Inflammatory macrophage treated with lipopolysaccharide for 4 hours (primary cell): Measurements from ENCODE around the gene KMT2B.
"Not testable (repeated sequence)": the region's sequence is repeated elsewhere in the genome, so short reads cannot be mapped to it uniquely, and the experiment has no call there.

Experiments
- DNase-seq: peaks from one replicate; pipeline ENCODE4 v3.0.0-alpha.2; 2020

Gene KMT2B

GRCh38 chr19:35757749-35758608 is 40.2 kb downstream of the KMT2B start, which contains the start of gene PROSER3:
Gene PROSER3, plus strand, starts transcription at chr19:35758176. Its CDS starts 40 bp downstream, at chr19:35758216.
- DNase-seq = peak; percentile 99

GRCh38 chr19:35759697-35760096 is 41.9 kb downstream of the KMT2B start:
- DNase-seq = no peak

GRCh38 chr19:35760711-35761349 is 43.0 kb downstream of the KMT2B start:
- DNase-seq = no peak

GRCh38 chr19:35764432-35765315 is 46.9 kb downstream of the KMT2B start:
- DNase-seq = no peak

GRCh38 chr19:35766571-35767104 is 48.8 kb downstream of the KMT2B start:
- no peak for DNase-seq

GRCh38 chr19:35767288-35768081 is 49.7 kb downstream of the KMT2B start:
- DNase-seq = no peak

- no peak for DNase-seq
These were observed 50.2 kb downstream of the KMT2B start for GRCh38 chr19:35768082-35768421.

GRCh38 chr19:35772362-35772761 is 54.6 kb downstream of the KMT2B start:
- not testable (repeated sequence) for DNase-seq

- peak; percentile 42 for DNase-seq
These were observed 55.4 kb downstream of the KMT2B start for GRCh38 chr19:35773020-35773806.

- DNase-seq = no peak
These were observed 56.7 kb downstream of the KMT2B start for GRCh38 chr19:35774274-35775045.

GRCh38 chr19:35775046-35775297 is 57.2 kb downstream of the KMT2B start:
- DNase-seq = no peak

- peak; percentile 99 for DNase-seq
These were observed 57.7 kb downstream of the KMT2B start, which contains the start of gene ARHGAP33 for GRCh38 chr19:35775298-35776101. Gene ARHGAP33, plus strand, starts transcription at chr19:35775564. Its CDS starts 95 bp downstream, at chr19:35775659.

GRCh38 chr19:35776102-35776788 is 58.4 kb downstream of the KMT2B start:
- DNase-seq = no peak

GRCh38 chr19:35777086-35777841 is 59.5 kb downstream of the KMT2B start:
- DNase-seq = no peak

- DNase-seq = no peak
These were observed 60.2 kb downstream of the KMT2B start for GRCh38 chr19:35777961-35778360.

- no peak for DNase-seq
These were observed 61.2 kb downstream of the KMT2B start for GRCh38 chr19:35779033-35779432.

- DNase-seq = no peak
These were observed 62.3 kb downstream of the KMT2B start for GRCh38 chr19:35780058-35780457.

GRCh38 chr19:35780717-35781116 is 62.9 kb downstream of the KMT2B start:
- DNase-seq = no peak
